Measurements from ENCODE around the gene EFNB1.
"Not testable (repeated sequence)": the region's sequence is repeated elsewhere in the genome, so short reads cannot be mapped to it uniquely, and the experiment has no call there.

EFNB1 gene

DNA sequence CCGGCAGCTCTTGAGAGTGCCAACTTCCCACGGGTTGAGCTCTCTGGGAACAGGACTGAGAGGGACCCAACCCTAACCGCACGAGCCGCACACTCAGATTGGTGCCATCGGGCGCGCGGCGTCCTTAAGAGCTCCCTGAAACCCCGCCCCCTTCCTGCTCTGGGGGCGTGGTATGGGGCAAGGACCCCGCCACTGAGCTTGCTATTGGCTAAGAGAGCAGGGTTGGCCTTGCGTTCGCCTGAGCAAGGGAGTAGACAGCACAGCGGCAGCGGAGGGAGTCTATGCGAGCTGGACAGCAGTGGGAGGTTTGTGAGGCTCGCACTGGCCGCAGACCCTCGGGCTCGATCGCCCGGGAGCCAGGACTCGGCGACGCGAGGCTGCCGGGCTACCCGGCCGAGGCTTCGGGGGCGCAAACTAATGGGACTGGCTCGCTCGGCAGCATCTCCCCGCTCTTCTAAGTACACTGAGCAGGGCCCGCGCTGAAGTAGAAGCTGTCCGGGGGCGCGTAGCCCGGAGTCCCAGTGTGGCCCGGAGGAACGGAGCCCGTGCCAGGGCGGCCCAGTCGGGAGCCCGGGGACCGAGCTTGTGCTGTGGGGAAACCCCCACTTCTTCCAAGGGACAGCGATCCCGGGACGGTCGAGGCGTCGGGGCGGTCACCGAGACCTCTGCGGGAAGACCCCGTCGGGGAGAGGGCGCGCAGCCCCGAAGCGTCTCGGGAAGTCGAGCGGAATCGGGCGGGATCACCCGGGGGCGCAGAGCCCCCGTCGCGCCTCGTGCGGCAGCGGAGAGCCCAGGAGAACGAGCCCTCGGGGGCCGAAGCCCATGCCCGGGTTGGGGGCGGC is at the start of gene EFNB1:
EFNB1 (plus strand) TSS at position 282 of the 842 bp plus-strand sequence. CDS start 756 bp downstream, outside the sequence.
- peak; percentile 71 for DNase-seq (ENCODE audit: low read depth in 2 of 2)

DNA sequence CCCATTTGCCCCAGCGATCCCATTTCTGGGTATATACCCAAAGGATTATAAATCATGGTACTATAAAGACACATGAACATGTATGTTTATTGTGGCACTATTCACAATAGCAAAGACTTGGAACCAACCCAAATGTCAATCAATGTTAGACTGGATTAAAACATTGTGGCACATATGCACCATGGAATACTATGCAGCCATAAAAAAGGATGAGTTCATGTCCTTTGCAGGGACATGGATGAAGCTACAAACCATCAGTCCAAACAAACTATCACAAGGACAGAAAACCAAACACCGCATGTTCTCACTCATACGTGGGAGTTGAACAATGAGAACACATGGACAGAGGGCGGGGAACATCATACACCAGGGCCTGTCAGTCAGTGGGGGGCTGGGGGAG is 47.5 kb upstream of the EFNB1 start:
- not testable (repeated sequence) for DNase-seq (ENCODE audit: low read depth in 2 of 2)

DNA sequence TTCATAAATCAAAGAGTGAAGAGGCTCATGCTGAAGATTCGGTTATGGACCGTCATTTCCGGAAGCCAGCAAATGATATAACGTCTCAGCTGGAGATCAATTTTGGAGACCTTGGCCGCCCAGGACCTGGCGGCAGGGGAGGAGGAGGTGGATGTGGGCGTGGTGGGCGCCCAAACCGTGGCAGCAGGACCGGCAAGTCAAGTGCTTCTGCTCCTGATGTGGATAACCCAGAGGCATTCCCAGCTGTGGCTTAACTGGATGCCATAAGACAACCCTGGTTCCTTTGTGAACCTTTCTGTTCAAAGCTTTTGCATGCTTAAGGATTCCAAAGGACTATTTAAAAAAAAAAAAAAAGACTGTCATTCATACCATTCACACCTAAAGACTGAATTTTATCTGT is 44.0 kb upstream of the EFNB1 start:
- no peak for DNase-seq (ENCODE audit: low read depth in 2 of 2)

DNA sequence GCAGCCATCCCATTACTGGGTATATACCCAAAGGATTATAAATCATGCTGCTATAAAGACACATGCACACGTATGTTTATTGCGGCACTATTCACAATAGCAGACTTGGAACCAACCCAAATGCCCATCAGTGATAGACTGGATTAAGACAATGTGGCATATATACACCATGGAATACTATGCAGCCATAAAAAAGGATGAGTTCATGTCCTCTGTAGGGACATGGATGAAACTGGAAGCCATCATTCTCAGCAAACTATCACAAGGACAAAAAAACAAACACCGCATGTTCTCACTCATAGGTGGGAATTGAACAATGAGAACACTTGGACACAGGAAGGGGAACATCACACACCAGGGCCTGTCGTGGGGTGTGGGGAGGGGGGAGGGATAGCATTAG is 42.2 kb upstream of the EFNB1 start:
- not testable (repeated sequence) for DNase-seq (ENCODE audit: low read depth in 2 of 2)

DNA sequence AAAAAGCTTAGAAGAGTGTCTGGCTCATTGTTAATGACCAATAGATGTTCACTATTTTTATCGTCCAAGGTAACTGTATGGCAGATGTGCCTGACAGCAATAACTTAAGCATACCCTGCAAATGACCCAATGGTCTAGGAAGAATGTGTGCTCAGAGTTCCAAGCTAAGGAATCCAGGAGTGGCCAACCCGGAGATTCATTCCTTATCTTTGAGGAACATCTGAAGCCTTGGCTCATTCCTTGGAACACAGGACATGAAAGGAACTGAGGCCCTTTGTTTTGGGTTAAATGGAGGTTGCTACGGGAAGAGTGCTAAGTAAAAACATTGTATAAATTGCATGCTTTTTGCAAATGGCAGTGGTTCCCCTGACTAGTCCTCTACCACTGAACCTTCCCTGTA is 38.9 kb upstream of the EFNB1 start:
- DNase-seq (ENCODE audit: low read depth in 2 of 2), result no peak

DNA sequence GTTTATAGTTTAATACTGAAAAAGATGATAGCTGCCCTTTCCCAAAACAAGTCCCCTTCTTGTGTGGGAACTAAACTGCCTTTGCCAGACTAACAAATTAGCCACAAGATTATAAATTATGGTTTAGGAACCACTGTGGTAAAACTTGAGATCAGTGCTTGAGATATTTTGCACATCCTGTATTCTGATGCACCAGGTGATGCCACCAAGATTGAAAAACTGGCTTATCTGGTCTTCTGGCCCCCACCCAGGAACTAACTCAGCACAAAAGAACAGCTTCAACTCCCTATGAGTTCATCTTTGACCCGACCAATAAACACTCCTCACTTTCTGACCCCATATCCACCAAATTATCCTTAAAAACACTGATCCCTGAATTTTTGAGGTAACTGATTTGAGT is 36.7 kb upstream of the EFNB1 start:
- DNase-seq (ENCODE audit: low read depth in 2 of 2), result no peak

DNA sequence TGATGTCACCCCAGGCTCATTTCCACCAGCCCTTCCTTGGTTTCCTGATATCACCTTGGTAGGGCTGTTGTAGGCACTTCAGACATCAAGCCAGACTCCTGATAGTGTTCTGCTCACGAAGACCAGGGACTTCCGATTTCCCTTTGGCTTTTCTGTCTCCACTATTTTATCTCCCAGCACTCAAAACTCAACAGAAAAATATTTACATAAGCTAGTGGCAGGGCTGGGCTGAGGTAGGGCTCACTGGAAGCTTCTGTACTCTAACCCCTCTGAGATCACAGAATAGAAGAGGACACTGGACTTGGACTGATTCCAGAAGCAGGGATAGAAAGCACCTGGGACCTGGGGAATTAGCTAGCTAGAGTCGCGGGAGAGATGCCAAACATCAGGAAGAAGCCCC is 34.4 kb upstream of the EFNB1 start:
- DNase-seq (ENCODE audit: low read depth in 2 of 2), result no peak

DNA sequence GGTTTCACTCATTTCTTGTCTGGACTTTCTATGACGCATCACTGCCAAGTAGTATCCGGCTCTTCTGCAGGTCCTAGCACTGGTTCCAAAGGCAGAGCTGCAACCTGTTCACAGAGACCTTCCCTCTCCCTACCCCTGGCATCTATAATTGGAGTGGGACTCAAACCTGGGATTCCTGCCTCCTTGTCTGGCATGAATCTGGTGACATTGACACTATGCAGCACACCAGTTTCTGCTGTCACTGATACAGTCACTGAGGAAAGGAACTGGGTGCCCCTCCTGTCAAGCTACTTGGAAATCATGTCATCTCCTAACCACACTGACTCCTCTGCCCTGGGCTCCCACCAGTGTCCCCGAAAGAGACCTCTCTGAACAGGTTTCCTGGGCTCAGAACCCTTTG is 33.1 kb upstream of the EFNB1 start:
- DNase-seq (ENCODE audit: low read depth in 2 of 2), result no peak

DNA sequence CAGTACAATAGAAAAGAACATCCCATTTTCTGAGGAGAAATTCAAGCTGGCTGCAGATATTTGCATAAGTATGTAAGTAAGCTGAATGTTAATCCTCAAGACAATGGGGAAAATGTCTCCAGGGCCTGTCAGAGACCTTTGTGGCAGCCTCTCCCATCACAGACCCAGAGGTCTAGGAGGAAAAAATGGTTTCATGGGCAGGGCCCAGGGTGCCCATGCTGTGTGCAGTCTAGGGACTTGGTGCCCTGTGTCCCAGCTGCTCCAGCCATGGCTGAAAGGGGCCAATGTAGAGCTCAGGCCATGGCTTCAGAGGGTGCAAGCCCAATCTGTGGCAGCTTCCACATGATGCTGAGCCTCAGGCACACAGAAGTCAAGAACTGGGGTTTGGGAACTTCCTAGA is 30.4 kb upstream of the EFNB1 start:
- DNase-seq (ENCODE audit: low read depth in 2 of 2), result not testable (repeated sequence)

DNA sequence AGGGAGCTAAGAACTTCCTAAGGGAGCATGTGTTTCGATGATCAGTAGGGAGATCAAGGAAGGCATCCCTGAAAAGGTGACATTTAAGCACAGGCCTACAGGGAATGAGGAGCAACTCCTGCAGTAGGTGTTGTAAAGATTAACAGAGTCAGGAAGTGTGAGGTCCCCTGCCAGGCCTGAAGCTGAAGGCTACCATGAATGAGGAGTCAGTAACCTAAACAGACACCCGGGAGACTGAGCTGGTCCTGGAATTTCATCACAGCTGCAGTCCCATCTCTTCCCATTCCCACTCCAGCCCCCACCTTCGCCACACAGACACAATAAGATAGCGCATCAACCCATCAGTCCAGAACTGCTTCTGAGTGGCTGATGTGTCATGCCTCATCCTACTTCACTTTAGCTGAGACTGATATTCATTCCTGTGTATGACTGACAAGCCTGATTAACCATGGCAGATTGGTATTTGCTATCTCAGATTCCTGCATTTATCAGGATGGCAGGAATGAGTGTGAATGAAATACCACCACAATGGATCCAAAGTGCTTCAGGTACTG is 27.0 kb upstream of the EFNB1 start:
- DNase-seq (ENCODE audit: low read depth in 2 of 2), result no peak

DNA sequence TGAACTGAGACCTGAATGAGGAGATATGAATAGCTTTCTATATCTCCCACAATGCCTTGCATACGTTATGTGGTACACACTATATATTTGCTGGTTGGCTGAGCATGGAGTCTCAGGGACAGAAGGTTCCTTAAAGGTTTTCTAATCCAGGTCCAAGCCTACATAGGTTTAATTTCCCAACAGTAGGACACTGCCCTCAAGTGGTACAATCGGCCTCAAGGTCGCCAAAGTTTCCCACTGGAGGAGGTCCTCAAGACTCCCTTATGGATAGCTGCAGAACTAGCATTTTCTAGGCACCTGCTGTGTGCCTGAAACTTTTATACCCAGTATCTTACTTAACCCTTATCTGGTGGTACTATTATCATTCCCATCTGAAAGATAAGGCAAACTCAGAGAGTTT is 21.0 kb upstream of the EFNB1 start:
- DNase-seq (ENCODE audit: low read depth in 2 of 2), result no peak

DNA sequence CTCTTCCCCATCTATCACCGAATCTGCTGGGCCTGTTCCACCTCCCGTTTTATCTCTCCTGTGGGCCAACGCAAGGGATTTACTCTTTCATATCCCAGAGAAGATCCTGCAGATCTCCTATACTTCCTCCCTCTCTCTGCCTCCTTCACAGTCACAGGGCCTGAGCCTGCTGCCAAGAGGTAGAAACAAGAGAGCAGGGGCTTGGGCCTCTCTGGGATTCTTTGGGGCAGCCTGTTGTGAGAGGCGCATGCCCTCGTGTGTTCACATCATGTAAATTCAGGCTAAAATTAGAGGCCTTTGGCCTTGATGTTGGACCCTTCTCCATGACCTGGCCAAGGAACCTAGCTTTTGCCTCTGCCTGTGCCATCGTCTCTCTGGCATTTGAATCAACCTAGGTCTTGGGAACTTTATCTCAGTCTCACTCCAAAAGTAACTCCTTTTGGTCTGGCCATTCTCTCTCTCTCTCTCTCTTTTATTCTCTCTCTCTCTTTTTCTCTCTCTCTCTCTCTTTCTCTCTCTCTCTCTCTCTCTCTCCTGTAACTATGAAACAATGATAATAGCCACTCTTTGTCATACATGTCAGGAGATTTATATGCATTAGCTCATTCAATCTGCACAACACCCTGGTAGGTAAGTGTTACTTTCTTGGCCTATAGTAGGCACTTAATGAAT is 20.0 kb upstream of the EFNB1 start:
- DNase-seq (ENCODE audit: low read depth in 2 of 2), result no peak

DNA sequence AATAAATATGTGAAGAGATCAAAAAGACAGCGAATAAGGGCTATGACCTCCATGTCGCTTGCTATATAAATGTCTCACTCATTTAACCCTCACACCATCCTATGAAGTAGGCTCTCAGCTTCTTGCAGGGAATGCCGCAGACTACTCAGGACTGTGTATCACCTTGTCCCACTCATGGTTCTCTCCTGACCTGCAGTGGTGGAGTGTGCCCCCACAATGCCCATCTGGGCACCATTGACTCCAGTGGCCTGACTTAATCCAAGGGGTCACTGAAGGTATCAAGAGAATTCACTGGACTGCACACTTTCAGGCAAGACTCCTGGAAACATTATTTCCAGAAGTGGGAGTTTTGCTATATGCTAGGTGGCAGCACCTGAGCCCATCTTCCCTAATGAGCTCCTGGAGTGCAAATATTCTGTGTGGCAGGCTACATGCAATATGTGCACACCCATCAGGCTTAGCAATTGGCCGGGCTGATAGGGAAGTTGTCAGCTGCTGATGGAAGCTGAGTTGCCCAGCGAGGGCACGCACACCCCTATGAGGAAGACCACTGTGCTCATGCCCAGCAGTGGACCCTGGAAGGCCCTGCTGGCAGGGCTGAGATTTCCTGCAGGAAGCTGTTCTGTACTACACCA is 8.2 kb upstream of the EFNB1 start:
- DNase-seq (ENCODE audit: low read depth in 2 of 2), result no peak

DNA sequence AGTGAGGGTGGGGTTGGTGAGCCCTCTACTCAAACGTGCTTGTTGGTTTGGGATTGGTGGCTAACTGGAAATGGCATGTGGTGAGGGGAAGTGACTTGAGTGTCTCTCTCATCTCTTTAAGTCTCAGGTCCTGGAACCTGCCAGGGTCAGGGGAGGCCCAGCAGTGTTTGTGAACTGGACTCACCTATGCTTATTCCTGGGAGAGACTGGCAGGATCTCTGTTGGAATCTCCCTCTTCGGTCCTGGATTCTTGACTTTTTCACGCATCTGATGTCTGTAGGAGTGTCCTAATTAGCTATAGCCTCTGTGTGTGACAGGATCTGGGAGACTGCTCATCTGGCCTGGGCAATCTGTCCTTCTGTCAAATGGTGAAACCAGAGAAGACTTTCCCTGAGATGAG is 7.2 kb upstream of the EFNB1 start:
- no peak for DNase-seq (ENCODE audit: low read depth in 2 of 2)

DNA sequence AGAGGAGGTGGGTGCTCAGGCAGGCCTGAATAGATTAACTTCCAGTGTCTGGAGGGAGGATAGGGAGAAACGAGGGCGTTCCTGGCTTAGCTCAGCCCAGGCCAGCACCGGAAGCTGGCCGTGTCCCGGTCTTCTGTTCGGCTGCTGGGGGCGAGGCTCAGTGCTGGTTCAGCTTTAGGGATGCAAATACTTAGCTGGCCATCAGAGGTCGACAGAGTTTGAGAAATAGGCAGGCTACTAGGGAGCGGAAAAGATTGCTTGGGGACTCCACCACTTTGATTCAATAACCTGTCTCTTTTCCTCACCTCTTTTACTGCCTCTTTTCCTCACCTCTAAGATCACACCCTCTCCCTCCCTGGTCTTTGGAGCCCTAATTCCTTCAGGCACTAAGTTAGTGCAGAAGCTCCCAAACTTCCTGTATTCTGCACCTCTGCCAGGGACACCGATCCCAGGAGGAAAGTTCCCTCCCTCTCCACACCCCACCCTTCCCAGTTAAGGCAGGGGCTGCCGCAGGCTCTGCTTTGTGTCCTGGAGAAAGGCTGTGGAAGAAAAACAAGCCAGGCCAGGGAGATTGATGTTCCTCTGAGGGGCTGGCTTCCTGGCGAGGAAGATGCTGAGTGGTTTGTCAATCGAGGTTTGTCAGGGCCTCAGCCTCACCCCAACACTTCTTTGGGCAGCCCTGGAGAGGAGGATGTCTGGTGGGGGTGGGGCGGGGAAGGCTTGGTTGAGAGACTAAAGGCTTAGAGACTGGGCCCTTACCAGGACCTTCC is 6.0 kb upstream of the EFNB1 start:
- no peak for DNase-seq (ENCODE audit: low read depth in 2 of 2)

DNA sequence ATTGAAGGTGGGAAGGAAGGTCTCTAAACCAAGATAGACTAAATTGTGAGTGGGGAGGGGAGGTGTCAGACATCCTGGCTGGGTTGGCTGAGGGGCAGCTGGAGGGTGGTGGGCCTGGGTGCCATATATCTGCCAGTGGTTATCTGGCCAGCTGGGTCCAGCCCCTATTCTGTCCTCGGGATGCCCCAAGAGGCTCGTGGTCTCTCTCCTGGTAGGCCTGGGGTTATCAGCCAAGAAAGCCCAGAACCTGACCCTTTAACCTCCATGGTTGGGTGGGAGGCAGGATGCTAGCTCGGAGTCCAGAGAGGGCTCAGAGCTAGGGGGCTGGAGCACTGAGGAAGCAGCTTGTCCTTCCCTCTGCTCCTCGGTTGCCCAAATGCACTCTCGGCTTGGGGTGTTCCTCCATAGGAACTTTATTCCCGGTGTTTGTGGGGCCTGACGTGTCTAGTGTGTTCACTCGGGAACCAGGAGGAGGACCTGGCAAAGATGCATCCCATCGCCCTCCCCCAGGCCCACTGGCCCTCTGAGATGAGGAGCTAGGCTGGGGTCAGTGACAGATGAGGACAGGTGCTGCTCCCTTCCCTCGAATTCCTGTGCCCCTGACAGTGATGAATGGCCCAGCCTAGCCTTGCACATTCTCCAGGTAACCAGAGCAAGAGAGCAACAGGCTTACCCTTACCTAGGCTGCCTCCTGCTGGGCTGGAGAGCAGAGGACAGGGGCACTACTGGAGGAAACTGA is 5.2 kb upstream of the EFNB1 start:
- no peak for DNase-seq (ENCODE audit: low read depth in 2 of 2)

DNA sequence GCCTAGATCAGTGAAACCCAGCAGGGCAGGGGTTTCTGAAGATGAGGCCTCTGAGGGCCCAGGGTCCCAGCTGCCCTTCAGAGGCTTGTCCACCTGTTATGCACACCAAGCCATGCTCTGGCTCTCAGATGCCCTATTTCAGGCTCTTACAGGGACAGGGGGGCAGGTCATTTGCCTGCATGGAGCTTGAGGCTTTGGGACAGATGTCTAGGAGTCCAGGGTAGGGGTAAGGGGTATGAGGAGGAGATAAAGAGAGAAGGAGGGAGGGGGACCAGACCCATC is 4.7 kb upstream of the EFNB1 start:
- DNase-seq (ENCODE audit: low read depth in 2 of 2), result no peak

DNA sequence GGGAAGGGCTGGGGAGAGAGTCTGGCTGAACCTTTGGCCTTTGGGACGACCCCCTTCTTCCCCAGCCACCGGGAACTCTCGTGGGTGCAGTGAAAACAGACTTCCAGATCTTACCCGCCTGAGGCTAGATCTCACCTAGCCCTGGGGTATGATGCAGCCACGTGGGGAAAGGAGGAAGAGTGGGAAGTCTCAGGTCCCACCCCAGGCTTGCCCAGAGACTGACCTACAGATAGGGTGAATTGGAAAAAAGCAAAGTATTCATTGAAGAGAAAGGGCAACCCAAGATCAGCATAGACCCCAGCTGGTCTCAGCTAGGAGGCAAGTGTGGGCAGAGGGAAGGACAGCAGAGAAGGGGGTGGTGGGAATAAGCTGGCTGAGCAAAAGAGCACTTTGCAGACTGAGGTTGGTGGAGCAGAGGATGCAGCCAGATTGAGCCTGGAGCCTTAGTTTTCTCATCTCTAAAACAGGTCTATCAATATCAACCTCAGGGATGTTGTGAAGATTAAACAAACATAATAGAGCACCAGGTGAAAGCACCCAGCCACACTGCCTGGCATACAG is 4.2 kb upstream of the EFNB1 start:
- DNase-seq (ENCODE audit: low read depth in 2 of 2), result no peak

DNA sequence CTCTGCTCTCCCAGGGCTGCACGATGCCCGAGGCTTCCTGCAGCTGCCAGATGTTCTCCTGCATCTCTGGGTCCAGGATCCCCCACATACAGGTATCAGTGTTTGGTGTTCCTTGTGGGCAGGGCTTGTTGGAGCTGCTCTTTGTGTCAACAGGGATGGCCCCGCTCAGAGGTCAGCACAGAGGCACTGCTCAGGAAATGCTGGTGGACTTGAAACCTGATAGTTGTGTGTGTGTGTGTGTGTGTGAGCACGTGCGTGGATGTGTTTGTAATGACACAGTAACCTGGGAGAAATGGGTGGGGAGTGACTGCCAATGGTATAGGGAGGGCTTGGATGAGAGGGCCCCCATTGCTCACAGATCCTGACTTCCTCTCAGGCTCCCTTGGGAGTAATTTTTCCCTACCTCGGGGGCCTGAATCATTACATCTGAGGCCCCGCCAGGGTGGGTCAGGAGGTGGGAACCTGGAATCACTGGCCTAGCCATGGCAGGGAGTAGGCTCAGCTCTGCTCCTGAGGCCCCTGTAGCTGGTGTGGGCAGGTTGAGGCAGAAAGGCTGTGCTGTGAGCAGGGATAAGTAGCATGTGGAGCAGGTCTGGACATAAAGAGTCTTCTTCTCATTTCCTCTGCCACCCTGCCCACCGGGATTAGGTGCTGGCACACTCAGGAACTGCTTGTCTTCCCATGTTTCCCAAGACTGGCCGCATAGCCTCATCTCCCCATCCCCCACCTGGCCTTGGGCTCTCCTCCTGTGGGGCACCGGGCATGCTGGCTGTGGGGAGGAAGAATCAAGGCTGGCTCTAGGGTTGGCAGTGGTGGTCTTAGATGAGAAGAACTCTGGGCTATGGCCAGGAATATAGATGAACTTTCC is 2.5 kb upstream of the EFNB1 start:
- no peak for DNase-seq (ENCODE audit: low read depth in 2 of 2)

DNA sequence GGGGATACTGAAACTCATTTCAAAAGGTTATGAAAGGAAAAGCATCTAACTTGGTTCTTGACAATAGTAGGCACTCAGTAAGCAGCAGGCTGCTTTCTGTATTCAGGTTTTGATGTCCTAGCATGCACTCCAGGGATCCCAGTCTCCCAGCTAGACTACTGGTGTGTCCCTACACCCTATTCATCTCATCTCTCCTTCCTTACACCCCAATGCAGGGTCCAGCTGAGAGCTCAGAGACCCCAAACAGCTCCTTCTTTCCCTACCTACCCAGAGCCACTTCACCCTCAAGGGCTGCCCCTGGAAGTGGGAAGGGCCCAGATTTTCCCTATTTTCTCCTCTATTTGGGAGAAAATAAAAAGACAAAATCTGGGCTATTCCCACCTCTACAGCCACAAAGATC is 1.6 kb upstream of the EFNB1 start:
- no peak for DNase-seq (ENCODE audit: low read depth in 2 of 2)
